Left cardiac atrium (tissue), 4 donors: Measurements from ENCODE around the gene TTC8. TPM values are rescaled to one million over a fixed set of nuclear protein-coding genes. Genes with fewer than 3 reads are reported as not detected.
"Not testable (repeated sequence)": the region's sequence is repeated elsewhere in the genome, so short reads cannot be mapped to it uniquely, and the experiment has no call there.

Experiments used
- ATAC-seq, 2 donors: fragments of 200-7000 bp; cut with Tn5 transposase; one replicate each; pipeline ENCODE4 v1.9.1; 2020; ENCODE audit warnings: mild to moderate bottlenecking in 2 of 2, moderate library complexity in 2 of 2
- DNase-seq: peaks from one replicate; pipeline ENCODE4 v3.0.0-alpha.2; 2020
- intact Hi-C, 2 donors: fragments of 100-400 bp; cut with DNase I; formaldehyde crosslinking; loops; one replicate each; pipeline versions ENCODE4 v1.14.1 to v1.15.1; 2022 to 2023
- total RNA-seq, 2 donors: library from RNA; stranded (reverse); fragmentation: NEBNext Ultra II Directional; extraction: Animal tissue kit (Norgen Biotek cat#: 25700); gene quantifications; one replicate each; pipeline ENCODE4 v1.2.1, GENCODE V29; 2021
- donor health status: DM: no; HTN: yes; CAD: no.
- donor health status: DM: no; HTN: yes; CAD: no; lungs with severe emphysema.
- donor health status: DM: yes; HTN: yes; CAD: no.
- donor health status: Dilated cardiomyopathy.

Gene TTC8
- total RNA-seq, 2 donors from 2014 or later, result 8.7 to 9.3 TPM

DNA sequence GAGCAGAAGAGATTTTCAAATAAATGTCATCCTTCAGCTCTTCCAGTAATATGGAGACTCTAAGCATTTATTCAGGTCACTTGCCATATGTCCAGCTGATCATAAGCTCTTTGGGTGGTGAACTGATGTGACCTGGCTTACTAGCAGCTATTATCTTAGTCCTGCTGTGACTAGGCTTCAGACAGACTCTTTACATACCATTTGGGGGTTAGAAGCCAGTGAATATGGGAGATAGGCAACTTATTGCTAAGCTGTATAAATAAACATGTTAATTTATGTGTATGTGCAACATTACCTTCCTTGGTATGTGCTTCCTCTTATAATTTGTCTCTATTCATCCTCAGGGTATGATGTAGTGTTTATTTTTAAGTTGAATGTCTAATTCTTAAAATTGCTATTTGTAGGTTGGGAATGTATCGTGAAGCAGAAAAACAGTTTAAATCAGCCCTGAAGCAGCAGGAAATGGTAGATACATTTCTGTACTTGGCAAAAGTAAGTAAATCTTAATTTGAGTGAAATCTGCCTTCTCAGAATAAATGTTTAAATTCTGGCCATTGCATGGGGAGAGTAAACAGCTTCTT, 32.4 kb downstream of the TTC8 start:
- intact Hi-C loops, result no loop called here
- DNase-seq, result no peak
- no peak for ATAC-seq

DNA sequence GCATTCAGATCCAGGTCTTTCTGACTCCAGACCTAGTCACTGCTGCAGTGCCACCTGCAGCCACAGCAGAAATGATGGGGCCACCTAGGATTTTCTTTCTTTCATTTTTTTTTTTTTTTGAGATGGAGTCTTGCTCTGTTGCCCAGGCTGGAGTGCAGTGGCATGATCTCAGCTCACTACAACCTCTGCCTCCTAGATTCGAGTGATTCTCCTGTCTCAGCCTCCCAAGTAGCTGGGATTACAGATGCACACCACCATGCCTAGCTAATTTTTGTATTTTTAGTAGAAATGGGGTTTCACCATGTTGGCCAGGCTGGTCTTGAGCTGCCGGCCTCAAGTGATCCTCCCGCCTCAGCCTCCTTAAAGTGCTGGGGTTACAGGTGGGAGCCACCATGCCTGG, 33.4 kb downstream of the TTC8 start:
- ATAC-seq, DNase-seq, intact Hi-C loops: not testable (repeated sequence)

DNA sequence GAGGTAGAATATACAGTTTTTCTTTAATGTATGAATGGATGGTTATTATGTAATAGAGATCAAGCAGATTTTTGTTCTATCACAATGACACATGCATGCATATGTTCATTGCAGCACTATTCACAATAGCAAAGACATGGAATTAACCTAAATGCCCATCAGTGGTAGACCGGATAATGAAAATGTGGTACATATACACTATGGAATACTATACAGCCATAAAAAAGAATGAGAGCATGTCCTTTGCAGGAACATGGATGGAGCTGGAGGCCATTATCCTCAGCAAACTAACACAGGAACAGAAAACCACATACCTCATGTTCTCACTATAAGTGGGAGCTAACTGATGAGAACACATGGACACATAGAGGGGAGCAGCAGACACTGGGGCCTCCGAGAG, 34.7 kb downstream of the TTC8 start:
- ATAC-seq, intact Hi-C loops, DNase-seq: not testable (repeated sequence)

DNA sequence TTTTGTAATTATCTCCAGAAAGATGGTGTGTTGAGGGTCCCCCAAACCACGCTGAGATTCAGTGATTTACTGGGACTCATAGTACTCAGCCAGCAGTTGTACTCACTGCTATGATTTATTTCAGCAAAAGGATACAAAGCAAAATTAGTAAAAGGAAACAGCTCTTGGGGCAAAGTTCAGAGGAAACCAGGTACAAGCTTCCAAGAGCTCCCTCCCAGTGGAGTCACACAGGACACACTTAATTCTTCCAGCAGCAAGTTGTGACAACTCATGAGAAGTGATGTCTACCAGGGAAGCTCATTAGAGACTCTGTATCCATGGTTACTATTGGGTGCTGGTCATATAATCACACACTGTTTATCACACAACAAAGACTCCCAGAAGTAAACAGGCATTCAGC, 38.7 kb downstream of the TTC8 start:
- no peak for DNase-seq
- intact Hi-C loops, result loop anchor here (10.0 kb wide), 1 partner anchor 198 kb away; no protein-coding TSS in a partner anchor
- ATAC-seq, result no peak

DNA sequence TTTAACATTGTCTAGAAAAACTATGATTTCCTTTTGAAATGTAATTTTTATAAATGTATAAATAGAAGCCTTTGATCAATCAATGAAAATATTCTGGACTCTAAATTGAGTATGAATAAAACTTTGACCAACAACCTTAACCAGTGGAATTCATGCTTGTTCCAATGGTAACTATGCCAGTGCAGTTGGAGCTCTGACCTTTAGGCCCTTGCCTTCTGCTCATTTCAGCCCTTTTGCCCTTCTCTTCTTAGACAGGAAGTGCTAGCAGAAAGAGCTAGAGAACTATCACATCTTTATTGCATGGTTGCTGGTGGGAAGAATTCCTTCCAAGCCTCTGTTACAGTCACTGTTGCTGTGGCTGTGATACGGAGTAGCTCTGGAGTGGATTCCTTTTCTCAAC, 39.7 kb downstream of the TTC8 start:
- no peak for ATAC-seq
- intact Hi-C loops, result loop anchor here (10.0 kb wide), 1 partner anchor 199 kb away; no protein-coding TSS in a partner anchor
- no peak for DNase-seq

DNA sequence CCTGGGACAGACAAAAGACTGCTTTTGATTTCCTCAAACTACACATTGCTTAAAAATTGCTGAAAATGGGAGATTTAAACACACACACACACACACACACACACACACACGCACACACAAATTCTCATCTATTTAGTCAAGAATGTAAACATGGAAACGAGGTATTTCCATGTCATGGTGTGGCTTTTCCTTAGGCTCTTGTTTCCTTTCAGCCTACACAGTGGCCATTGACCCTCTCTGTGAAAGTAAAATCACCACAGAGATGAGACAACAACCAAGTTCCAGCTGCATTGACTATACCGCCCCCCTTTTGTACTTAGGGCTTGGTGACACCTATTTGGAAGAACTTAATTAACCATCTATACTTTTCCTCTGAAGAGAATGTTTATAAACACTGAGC, 41.9 kb downstream of the TTC8 start:
- no peak for DNase-seq
- intact Hi-C loops, result loop anchor here (10.0 kb wide), 1 partner anchor 202 kb away; no protein-coding TSS in a partner anchor
- ATAC-seq, result no peak

DNA sequence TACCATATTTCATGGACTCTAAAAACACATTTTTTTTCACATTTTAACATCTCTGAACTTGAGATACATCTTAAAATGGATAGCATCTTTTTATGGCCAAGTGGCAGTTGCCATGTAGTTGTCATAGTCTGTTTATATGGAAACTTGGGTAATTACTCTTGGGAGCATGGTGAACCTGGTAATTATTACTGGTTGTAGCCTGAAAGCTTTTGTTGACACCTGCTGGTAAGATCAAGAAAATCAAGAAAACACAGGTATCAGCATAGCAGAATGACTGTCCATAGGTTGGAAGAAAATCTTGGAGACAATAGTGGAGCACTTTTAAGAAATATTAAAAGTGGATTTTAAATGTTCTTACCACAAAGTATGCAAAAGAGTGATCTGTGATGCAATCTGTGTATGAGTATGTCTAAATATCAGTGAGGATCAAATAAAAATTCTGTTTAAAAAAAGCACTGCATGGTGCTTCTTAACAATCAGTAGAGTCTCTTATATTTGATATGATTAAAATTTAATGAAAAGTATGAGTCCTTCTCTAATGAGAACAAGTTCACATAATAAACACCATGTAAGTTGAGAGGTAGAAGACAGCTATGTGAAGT, 44.2 kb downstream of the TTC8 start:
- ATAC-seq, result peak in 1 of 2 donors; percentile 31
- intact Hi-C loops, result loop anchor here (10.0 kb wide), 1 partner anchor 204 kb away; no protein-coding TSS in a partner anchor

DNA sequence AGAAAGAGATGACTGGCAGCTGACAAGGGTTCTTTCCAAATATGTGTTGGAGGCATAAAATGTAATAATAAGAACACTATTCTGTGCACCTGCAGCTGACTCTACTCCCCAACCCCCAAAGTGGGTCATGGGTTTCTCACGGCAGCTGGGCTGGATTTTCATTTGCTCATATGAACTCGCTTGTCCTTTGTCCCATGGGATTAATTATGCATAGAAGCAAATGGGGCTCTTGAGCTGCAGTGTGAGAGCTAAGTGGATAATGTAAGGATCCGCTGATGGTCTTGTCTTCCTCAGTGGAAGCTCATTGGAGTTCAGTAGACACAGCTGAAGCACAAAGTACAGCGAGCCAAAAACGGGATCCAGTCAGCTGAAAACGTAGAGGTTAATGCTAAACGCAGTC, 46.3 kb downstream of the TTC8 start:
- intact Hi-C loops, result no loop called here
- ATAC-seq (no peak), DNase-seq (no peak)

More for the DNA sequence above, 44.2 kb downstream of the TTC8 start:
- no peak for DNase-seq

DNA sequence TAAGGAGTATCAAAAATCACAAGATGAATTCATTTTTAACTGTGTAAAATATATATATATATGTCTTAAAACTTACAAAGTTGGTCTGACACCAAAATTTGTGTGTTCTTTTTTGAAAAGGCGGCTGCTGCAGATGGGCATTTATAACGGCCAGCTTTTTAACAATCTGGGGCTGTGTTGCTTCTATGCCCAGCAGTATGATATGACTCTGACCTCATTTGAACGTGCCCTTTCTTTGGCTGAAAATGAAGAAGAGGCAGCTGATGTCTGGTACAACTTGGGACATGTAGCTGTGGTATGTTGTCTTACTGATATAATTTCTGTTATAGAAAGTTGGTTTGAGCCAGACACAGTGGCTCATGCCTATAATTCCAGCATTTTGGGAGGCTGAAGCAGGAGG, 47.0 kb downstream of the TTC8 start:
- DNase-seq, result no peak
- intact Hi-C loops, result no loop called here

DNA sequence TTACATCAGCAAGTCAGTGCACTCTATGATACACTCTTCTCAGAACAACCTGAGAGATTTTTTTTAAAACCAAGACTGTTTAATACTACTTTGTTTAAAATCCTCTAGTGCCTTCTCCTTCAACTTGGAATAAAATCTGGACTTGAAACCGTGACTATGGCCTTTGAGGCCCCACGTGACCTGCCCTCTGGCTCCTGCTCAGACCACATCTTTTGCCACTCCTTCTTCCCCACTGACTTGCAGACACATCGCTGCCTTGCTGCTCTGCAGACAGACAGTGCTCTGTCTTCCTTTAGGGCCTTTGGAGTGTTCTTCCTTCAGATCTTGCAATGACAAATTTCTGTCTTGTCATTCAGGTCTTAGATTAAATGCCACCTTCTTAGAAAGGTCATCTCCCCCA, 48.5 kb downstream of the TTC8 start:
- no peak for ATAC-seq
- intact Hi-C loops, result no loop called here
- DNase-seq, result no peak

More for the DNA sequence above, 47.0 kb downstream of the TTC8 start:
- no peak for ATAC-seq

DNA sequence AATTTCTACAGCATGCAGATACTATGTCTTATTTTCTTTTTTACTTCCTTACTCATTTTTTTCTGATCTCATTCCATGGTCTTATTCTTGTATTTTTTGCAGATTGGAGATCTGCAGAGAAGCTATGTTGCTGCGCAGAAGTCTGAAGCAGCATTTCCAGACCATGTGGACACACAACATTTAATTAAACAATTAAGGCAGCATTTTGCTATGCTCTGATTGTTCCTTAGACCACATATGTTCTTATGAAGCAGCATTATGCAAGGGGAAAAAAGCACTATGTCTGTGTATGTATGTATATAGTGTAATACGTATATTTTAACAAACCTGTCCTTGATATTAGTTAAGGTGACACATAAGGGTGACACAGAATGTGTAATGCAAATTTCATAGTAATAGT, 52.7 kb downstream of the TTC8 start:
- no peak for DNase-seq
- no peak for ATAC-seq
- intact Hi-C loops, result no loop called here

DNA sequence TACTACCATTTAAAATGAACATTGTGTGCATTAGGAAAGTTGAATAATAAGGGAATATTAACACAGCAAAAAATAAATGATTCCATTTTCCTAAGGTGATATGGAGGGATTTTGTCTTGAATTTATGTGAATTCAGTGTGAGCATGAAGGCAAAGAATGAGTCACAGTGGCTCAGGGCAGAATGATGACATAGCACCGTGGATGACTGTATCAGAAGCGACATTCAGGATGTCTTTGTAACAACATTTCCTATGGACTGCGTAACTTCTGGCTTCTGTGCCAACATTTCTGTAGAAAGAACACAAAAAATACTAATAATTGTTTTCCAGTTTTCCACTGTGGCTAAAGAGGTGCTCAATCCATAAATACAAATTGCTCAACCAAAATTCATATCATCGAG, 54.6 kb downstream of the TTC8 start:
- DNase-seq (no peak), ATAC-seq (no peak)
- intact Hi-C loops, result no loop called here

DNA sequence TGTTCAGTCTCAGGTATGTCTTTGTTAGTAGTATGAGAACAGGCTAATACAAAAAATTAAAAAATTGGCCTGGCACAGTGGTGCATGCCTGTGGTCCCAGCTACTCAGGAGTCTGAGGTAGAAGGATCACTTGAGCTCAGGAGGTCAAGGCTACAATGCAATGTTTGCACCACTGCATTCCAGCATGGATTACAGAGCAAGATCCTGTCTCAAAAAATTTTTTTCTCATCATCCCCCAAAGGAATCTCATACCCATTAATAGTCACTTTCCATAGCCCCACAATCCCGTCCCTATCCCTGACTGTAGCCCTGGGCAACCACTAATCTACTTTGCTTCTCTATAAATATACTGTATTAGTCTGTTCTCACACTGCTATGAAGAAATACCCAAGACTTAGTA, 57.8 kb downstream of the TTC8 start:
- ATAC-seq (no peak), DNase-seq (no peak)
- intact Hi-C loops, result no loop called here

DNA sequence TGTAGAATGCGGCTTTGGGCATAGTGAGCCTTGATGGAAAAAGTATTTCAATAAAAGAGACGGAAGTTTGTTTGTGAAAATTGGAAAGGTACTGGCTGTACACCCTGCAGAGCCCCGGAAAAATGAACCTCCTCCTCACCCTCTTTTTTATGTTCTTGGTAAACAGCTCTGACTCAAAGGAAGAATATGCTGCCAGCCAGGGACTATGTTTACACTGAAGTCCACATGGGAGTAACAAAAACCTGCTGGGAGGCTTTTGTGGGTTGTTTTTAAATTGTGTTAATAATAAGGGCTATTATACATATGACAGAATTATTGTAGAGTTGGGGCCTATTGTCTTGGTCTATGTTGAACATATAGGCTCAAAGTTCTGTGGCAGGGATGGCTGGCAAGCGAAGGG, 70.7 kb downstream of the TTC8 start:
- ATAC-seq (no peak), DNase-seq (no peak)
- intact Hi-C loops, result no loop called here

DNA sequence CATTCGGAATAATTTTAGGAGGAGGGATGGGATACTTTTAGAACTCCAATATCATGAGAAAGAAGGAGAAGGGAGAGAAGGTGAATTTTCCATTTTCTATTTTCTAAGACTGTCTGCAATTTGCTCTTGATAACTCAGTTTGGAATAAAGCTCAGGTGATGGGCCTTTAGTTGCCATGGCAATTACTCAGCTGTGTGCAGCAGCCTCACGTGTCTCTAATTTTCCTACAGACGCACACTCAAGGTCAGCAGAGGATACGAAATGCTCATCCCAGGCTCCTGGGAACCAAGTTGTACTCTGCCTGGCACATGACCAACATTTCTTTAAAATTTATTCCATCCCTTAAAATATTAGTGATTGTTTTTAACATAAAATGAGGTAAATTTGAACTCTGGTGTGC, 76.7 kb downstream of the TTC8 start:
- ATAC-seq (no peak), DNase-seq (no peak)
- intact Hi-C loops, result no loop called here

DNA sequence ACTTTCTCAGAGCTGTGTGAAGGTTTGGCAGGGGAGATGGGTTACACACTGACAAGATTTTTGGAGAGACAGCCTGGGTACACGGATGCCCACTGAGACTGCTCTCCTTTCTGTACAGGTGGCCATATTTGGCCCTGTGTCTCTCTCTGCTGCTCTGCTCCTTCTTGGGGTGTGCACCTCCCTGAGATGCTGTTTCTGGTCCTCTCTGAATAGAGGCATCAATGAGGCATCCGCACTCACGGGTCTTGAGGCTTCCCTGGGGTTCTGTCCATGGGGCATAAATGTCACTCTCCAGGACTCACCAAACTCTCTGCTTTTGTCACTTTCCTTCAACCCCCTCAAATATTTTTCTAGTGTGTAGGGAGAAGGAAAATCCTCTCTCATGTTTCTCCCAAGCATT, 77.5 kb downstream of the TTC8 start:
- intact Hi-C loops, result no loop called here
- no peak for ATAC-seq

DNA sequence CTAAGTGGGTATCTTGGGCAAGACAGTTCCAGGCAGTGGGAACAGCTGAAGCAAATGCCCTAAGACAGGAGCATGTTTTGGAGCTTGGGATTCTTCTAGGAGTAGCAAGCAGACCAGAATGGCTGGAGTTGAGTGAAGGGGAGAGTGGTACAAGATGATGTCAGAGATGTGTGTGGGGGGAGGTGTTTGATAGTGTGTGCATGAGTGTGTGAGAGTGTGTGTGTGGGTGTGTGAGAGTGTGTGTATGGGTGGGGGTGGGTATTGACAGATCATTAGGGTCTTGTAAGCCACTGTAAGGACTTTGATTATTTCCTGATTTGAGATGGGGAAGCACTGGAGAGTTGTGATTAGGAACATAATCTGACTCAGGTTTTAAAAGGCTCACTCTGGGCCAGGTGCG, 78.4 kb downstream of the TTC8 start:
- no peak for ATAC-seq
- intact Hi-C loops, result no loop called here
- no peak for DNase-seq

More for the DNA sequence above, 77.5 kb downstream of the TTC8 start:
- no peak for DNase-seq

DNA sequence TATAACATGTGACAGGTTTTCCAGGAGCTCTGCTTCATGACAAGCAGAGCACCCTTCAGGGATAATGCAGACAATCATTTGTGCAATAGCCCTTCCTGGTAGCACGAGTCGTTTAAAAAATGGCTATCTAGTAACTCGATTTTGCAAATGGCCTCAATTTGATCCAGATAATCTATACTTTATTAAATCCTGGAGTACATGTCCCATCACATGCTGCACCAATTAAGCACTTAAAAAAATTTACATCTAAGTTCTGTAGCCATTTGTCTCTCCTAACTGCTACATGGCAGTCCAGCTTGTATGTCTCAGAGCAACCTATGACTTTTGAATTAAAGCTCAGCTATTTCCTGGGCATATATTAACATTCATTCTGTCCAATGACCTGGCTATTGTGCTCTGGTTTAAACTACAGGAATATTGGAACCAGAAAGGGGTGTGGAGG, 79.8 kb downstream of the TTC8 start:
- DNase-seq, result no peak
- intact Hi-C loops, result no loop called here
- no peak for ATAC-seq

DNA sequence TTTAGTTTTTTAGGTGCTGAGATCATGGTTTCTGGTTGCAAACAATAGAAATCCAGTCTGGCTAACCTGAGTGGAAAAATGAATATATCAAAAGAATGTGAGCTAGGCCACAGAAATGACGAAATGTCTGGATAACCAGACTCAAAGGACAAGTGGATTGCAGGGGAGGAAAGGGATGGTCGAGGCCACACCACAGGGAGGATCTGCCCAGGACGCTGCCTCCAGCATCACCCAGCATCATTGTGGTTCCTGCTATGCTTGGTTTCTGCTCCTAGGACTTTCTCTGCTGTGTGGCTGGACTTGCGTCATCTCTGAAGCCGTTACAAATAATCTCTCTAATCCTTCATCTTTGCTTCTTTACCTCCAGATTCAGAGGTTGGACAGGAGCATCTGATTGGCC, 80.4 kb downstream of the TTC8 start:
- DNase-seq (no peak), ATAC-seq (no peak)
- intact Hi-C loops, result no loop called here

DNA sequence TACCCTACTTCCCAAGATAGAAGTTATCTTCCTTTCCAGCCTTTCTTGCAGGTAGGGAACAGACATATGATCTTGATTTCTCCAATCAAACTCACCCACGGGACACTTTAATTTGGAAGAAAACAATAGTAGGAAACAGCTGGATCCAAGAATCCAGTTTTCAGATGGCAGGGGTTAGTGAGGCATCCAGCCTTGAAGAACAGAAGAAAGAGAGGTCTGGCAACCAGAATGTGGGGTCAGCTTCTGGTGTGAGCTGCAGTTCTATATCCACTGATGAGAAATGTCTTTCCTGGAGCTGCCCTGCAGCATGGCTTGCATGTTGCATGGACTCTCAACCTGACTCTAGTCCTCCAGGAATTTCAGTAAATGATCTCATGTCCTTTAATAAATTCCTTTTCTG, 83.8 kb downstream of the TTC8 start:
- ATAC-seq (no peak), DNase-seq (no peak)
- intact Hi-C loops, result no loop called here

DNA sequence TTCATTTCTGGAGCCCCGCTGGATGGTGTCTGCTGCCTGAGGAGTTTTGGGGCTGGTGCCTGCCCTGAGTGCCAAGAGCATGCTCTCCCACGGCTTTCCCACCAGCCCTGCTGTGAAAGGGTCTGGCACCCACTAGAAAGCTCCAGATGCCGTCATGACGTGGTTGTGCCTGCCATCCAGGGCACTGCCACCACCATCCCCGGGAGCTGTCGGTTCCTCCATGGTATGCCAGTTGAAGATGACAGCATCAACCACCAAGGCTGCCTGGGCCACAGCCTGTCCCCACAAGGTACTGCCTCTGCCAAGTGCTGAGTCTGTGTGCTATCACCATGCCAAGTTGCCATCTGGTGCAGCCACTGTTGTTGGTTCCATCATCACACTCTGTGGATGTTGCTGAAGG, 85.9 kb downstream of the TTC8 start:
- no peak for ATAC-seq
- intact Hi-C loops, result no loop called here
- no peak for DNase-seq
